ENCODE data around the gene RHBDD2. TPM values are rescaled to one million over a fixed set of nuclear protein-coding genes. Genes with fewer than 3 reads are reported as not detected.

RHBDD2 gene
- total RNA-seq, 2 experiments from 2014 or later: 18.6 to 20.3 TPM

GRCh38 chr7:75840029-75840428, 38.8 kb upstream of the RHBDD2 start:
- H3K36me3 ChIP-seq (ENCODE audit: insufficient read depth, low read length): no peaks in the 10 kb centered on the region
- intact Hi-C loops (cut with micrococcal nuclease; ENCODE audit: unreplicated experiment): no loop called here
- H2AFZ ChIP-seq (ENCODE audit: low read length): no peak overlapping the region
- no peaks in the 10 kb centered on the region for H3K9me3 ChIP-seq (ENCODE audit: low read length)
- no peaks in the 10 kb centered on the region for H3K79me2 ChIP-seq (ENCODE audit: insufficient read depth, low read depth, low read length)
- ChIA-PET POLR2A (interaction anchor here (0.5 to 0.7 kb wide), 2 partner anchors 22 to 136 kb away, joined by 3 to 7 read pairs; no protein-coding TSS in a partner anchor), CTCF (ENCODE audit: unreplicated experiment) (no interaction called here)
- H3K9me2 ChIP-seq (ENCODE audit: insufficient read depth, low read length): no peaks in the 10 kb centered on the region
- peaks cover 13% of the 10 kb centered on the region for H3K4me1 ChIP-seq (ENCODE audit: insufficient read depth, low read length, poor library complexity, severe bottlenecking)
- no TSS peak for BruUV-seq (replicated peaks)
- no peaks in the 10 kb centered on the region for H4K20me1 ChIP-seq (ENCODE audit: insufficient read depth, low read length)
- TF ChIP-seq EZH2phosphoT487 (IDR thresholded peaks at IDR 0.05; ENCODE audit: borderline replicate concordance, low read depth, low read length) (no peak), CTCF (conservative IDR thresholded peaks at IDR 0.05; ENCODE audit: low read length) (no peak)
- no peak overlapping the region for H3K4me2 ChIP-seq (ENCODE audit: low read length)
- DNase-seq (ENCODE audit: low spot score): no peak
- H3K27ac ChIP-seq (ENCODE audit: low read depth, low read length, poor library complexity, severe bottlenecking): no peak overlapping the region
- no peak overlapping the region for H3K4me3 ChIP-seq (ENCODE audit: low read depth, low read length, poor library complexity, severe bottlenecking)

DNA sequence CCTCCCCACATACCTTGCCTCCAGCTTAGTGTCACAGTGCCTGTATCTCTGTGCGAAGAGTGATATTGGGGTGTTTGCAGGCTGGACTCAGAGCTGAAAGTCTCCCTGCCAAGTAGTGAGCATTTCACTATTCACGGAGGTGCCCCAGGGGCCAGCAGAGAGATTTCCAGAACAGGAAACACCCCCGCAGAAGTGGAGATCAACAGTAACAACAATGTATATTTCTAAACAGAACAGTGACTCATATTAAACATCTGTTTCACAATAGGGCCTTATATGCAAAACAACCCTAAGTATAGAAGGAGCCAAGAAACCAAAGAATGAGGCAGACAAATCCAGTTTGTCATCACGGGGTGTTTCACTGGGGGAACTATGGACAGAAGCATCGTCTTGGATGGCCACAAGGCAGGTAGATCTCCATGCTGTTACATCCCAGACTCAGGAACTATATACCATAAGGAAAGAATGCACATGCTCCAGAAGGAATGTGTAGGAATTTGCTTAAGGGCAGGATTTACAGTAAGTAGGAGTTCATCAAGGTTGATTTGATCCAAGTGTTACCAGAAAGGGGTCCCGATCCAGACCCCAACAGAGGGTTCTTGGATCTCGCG, 35.9 kb upstream of the RHBDD2 start:
- intact Hi-C loops (cut with micrococcal nuclease; ENCODE audit: unreplicated experiment): no loop called here
- H3K36me3 ChIP-seq (ENCODE audit: insufficient read depth, low read length): no peaks in the 10 kb centered on the region
- CTCF ChIA-PET (ENCODE audit: unreplicated experiment): no interaction called here
- no peak overlapping the region for H3K27ac ChIP-seq (ENCODE audit: low read depth, low read length, poor library complexity, severe bottlenecking)
- no peak for TF ChIP-seq EZH2phosphoT487 (IDR thresholded peaks at IDR 0.05; ENCODE audit: borderline replicate concordance, low read depth, low read length)
- TF ChIP-seq CTCF (conservative IDR thresholded peaks at IDR 0.05; ENCODE audit: low read length): no peak
- POLR2A ChIA-PET: interaction anchor here (1.4 kb wide), 1 partner anchor 74 kb away, joined by 3 read pairs; no protein-coding TSS in a partner anchor
- H3K4me3 ChIP-seq (ENCODE audit: low read depth, low read length, poor library complexity, severe bottlenecking): peak overlapping the region; percentile 4
- peaks cover 13% of the 10 kb centered on the region for H3K4me1 ChIP-seq (ENCODE audit: insufficient read depth, low read length, poor library complexity, severe bottlenecking)
- H3K4me2 ChIP-seq (ENCODE audit: low read length): peak overlapping the region; percentile 56
- peak; percentile 14 for DNase-seq (ENCODE audit: low spot score)
- H3K9me2 ChIP-seq (ENCODE audit: insufficient read depth, low read length): no peaks in the 10 kb centered on the region
- H2AFZ ChIP-seq (ENCODE audit: low read length): peak overlapping the region; percentile 56; the same call in 1 of the 2 replicates
- no peaks in the 10 kb centered on the region for H3K79me2 ChIP-seq (ENCODE audit: insufficient read depth, low read depth, low read length)
- no TSS peak for BruUV-seq (replicated peaks)
- H4K20me1 ChIP-seq (ENCODE audit: insufficient read depth, low read length): no peaks in the 10 kb centered on the region
- H3K9me3 ChIP-seq (ENCODE audit: low read length): no peaks in the 10 kb centered on the region

DNA sequence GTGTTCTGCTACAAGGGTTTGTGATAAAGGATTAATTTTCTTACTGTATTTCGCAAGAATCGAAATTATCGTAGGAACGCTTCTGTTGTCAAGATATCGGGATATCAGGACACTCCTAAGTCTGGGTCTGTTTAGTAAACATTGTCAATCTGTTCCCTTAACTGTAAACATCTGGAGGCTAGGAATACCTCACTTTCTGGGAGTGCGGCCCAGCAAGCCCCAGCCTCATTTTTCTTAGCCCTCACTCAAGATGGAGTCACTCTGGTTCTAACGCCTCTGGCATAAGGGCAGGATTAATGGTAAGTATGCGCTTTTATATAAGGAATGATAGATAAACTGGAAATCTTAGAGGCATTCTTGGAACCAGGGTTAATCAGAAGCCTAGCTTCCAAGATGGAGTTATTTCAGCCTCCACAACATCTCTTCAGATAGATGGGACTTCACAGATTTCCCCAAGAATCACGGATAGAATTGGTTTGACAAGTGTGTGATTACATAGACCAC, 35.2 kb upstream of the RHBDD2 start:
- Histone ChIP-seq H3K9me2 (ENCODE audit: insufficient read depth, low read length) (no peaks in the 10 kb centered on the region), H3K27ac (ENCODE audit: low read depth, low read length, poor library complexity, severe bottlenecking) (no peak overlapping the region), H3K36me3 (ENCODE audit: insufficient read depth, low read length) (no peaks in the 10 kb centered on the region), H3K4me1 (ENCODE audit: insufficient read depth, low read length, poor library complexity, severe bottlenecking) (peaks cover 13% of the 10 kb centered on the region), H3K4me2 (ENCODE audit: low read length) (no peak overlapping the region), H2AFZ (ENCODE audit: low read length) (peak overlapping the region; percentile 56; the same call in 1 of the 2 replicates), H3K9me3 (ENCODE audit: low read length) (no peaks in the 10 kb centered on the region), H3K79me2 (ENCODE audit: insufficient read depth, low read depth, low read length) (no peaks in the 10 kb centered on the region), H3K4me3 (ENCODE audit: low read depth, low read length, poor library complexity, severe bottlenecking) (no peak overlapping the region), H4K20me1 (ENCODE audit: insufficient read depth, low read length) (no peaks in the 10 kb centered on the region)
- POLR2A ChIA-PET: interaction anchor here (0.6 to 1.4 kb wide), 2 partner anchors 73 to 413 kb away, joined by 3 to 9 read pairs; no protein-coding TSS in a partner anchor
- intact Hi-C loops (cut with micrococcal nuclease; ENCODE audit: unreplicated experiment): no loop called here
- CTCF ChIA-PET (ENCODE audit: unreplicated experiment): no interaction called here
- no peak for DNase-seq (ENCODE audit: low spot score)
- BruUV-seq (replicated peaks): no TSS peak
- TF ChIP-seq EZH2phosphoT487 (IDR thresholded peaks at IDR 0.05; ENCODE audit: borderline replicate concordance, low read depth, low read length) (no peak), CTCF (conservative IDR thresholded peaks at IDR 0.05; ENCODE audit: low read length) (no peak)
